AG04450 (cell line): ENCODE results near the gene UBE2H. TPM values are rescaled to one million over a fixed set of nuclear protein-coding genes. Genes with fewer than 3 reads are reported as not detected.
"Not testable (repeated sequence)": the region's sequence is repeated elsewhere in the genome, so short reads cannot be mapped to it uniquely, and the experiment has no call there.

Source experiments
- CTCF ChIA-PET: fragments of 300-600, 350-600 bp; formaldehyde crosslinking; extraction: SDS; loops from one replicate; lab custom pipeline; 2022; ENCODE audit warnings: antibody characterized with exemption, inconsistent platforms; lab: Charles Lee
- POLR2A ChIA-PET: fragments of 350-600 bp; formaldehyde crosslinking; extraction: SDS; loops from one replicate; lab custom pipeline; 2021; ENCODE audit warnings: antibody characterized with exemption, inconsistent platforms; lab: Yijun Ruan, JAX
- DNase-seq: peaks from one replicate; pipeline ENCODE4 v3.0.0-alpha.2; 2011; ENCODE audit warnings: low read depth, low spot score
- H3K27ac ChIP-seq: one replicate; pipeline ENCODE4 v1.5.1; 2012; ENCODE audit warnings: low read depth, low read length, control low read depth
- H3K27me3 ChIP-seq: one replicate; pipeline ENCODE4 v1.6.0; 2012; ENCODE audit warnings: low read length; ENCODE audit not compliant: control insufficient read depth, insufficient read depth
- H3K4me3 ChIP-seq: 2 replicates; pipeline ENCODE4 v1.5.1; 2011; ENCODE audit warnings: mild to moderate bottlenecking, low read depth, low read length, control low read depth
- H3K9me3 ChIP-seq: 2 replicates; pipeline ENCODE4 v1.5.1; 2012; ENCODE audit warnings: low read length; ENCODE audit not compliant: control insufficient read depth, insufficient read depth
- polyA plus RNA-seq: library from polyadenylated mRNA; depleted of rRNA; stranded (reverse); fragments of >200 nt; gene quantifications from 2 replicates; pipeline ENCODE4 v1.2.3, GENCODE V29; 2011
- TF ChIP-seq, protein P1 (sequence below): IDR thresholded peaks from 2 replicates; pipeline ENCODE4 v1.5.1; 2011; ENCODE audit warnings: low read depth, low read length, control low read depth, inconsistent platforms

Gene UBE2H
- polyA plus RNA-seq, 1 experiment: 180 TPM

DNA sequence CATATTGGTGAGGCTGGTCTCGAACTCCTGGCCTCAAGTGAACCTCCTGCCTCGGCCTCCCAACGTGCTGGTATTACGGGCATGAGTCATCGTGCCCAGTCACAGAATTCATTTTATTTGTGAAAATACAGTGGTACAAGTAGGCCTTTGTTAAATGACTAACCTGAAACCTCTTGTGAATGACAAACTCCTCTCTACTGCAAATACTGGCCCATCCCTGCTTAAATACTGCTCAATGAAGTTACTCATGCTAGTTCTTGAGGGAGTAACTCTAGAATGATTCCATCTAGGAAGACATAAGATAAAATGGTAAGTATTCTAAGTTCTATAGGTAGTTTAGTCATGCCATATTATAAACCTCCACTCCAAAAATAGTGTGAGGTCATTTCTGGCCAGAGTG, 80.7 kb downstream of the UBE2H start:
- ChIA-PET CTCF (no interaction called here), POLR2A (no interaction called here)
- no peak overlapping the region for H3K4me3 ChIP-seq
- H3K27ac ChIP-seq: no peak overlapping the region
- no peaks in the 10 kb centered on the region for H3K9me3 ChIP-seq
- no peaks in the 10 kb centered on the region for H3K27me3 ChIP-seq
- TF ChIP-seq, protein P1, sequence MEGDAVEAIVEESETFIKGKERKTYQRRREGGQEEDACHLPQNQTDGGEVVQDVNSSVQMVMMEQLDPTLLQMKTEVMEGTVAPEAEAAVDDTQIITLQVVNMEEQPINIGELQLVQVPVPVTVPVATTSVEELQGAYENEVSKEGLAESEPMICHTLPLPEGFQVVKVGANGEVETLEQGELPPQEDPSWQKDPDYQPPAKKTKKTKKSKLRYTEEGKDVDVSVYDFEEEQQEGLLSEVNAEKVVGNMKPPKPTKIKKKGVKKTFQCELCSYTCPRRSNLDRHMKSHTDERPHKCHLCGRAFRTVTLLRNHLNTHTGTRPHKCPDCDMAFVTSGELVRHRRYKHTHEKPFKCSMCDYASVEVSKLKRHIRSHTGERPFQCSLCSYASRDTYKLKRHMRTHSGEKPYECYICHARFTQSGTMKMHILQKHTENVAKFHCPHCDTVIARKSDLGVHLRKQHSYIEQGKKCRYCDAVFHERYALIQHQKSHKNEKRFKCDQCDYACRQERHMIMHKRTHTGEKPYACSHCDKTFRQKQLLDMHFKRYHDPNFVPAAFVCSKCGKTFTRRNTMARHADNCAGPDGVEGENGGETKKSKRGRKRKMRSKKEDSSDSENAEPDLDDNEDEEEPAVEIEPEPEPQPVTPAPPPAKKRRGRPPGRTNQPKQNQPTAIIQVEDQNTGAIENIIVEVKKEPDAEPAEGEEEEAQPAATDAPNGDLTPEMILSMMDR: no peak
- no peak for DNase-seq

DNA sequence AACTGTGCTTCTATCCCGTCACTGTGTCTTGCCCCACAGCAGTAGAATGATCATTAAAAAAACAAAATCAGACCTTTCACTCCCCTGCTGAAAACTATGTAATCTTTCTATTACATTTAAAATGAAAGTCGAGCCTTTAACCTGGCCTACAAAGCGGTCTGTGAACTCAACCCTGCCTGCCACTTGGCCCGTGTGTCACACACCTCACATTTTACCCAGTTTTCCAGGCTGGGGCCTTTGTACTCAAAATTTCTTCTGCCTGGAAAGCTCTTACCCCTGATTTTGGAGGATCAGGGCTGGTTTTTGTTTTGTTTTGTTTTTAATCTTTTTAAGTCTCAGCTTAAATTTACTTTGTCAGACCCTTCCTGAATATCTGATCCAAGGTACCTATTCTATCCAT, 82.1 kb downstream of the UBE2H start:
- POLR2A ChIA-PET: no interaction called here
- DNase-seq: no peak

DNA sequence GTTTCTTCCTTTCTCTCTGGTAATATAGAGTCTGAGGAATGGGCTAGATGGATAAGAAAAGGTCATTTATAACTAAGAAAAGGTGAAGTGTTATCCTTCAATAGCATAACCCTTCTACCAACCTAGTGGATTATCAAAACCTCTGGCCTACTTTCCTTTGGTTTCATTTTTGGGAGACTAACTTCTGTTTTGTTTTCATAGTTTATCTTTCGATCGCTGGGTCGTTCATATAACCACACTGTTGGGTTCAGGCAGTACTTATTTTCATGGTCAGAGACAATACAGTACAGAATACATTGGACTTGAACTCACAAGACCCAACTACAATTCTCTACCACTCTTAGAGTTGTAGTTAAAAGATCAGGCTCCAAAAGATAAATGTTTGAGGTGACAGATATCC, 86.5 kb downstream of the UBE2H start:
- TF ChIP-seq, protein P1: no peak
- POLR2A ChIA-PET: no interaction called here
- DNase-seq: no peak
- no peak overlapping the region for H3K4me3 ChIP-seq
- H3K27ac ChIP-seq: peak overlapping the region; percentile 87
- H3K27me3 ChIP-seq: no peaks in the 10 kb centered on the region
- CTCF ChIA-PET: no interaction called here
- H3K9me3 ChIP-seq: no peaks in the 10 kb centered on the region

More for the DNA sequence above, 82.1 kb downstream of the UBE2H start:
- CTCF ChIA-PET: no interaction called here
- Histone ChIP-seq H3K9me3 (no peaks in the 10 kb centered on the region), H3K27ac (no peak overlapping the region), H3K27me3 (no peaks in the 10 kb centered on the region), H3K4me3 (no peak overlapping the region)
- TF ChIP-seq, protein P1: no peak

DNA sequence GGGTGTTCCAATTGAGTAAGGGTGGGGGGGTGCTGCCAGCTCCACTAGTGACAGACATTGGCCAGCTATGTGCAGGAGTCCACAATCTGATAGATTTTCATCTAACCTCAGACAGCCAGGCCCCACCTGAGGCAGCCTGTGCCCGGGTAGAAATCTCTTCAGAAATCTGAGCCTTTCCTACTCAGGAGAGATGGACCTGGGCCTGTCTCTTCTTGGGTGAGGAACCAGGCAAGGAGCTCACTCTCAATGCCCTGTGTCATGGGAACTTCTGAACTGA, 86.9 kb downstream of the UBE2H start:
- no peak for DNase-seq
- ChIA-PET CTCF (interaction anchor here (0.5 kb wide), 1 partner anchor 1221 kb away, joined by 3 read pairs; no protein-coding TSS in a partner anchor), POLR2A (interaction anchor here (0.5 to 1.0 kb wide), 3 partner anchors 29 to 83 kb away, joined by 3 to 4 read pairs (median 4); no protein-coding TSS in a partner anchor)
- peak overlapping the region; percentile 87 for H3K27ac ChIP-seq
- no peaks in the 10 kb centered on the region for H3K9me3 ChIP-seq
- H3K27me3 ChIP-seq: no peaks in the 10 kb centered on the region
- TF ChIP-seq, protein P1: no peak
- H3K4me3 ChIP-seq: no peak overlapping the region

DNA sequence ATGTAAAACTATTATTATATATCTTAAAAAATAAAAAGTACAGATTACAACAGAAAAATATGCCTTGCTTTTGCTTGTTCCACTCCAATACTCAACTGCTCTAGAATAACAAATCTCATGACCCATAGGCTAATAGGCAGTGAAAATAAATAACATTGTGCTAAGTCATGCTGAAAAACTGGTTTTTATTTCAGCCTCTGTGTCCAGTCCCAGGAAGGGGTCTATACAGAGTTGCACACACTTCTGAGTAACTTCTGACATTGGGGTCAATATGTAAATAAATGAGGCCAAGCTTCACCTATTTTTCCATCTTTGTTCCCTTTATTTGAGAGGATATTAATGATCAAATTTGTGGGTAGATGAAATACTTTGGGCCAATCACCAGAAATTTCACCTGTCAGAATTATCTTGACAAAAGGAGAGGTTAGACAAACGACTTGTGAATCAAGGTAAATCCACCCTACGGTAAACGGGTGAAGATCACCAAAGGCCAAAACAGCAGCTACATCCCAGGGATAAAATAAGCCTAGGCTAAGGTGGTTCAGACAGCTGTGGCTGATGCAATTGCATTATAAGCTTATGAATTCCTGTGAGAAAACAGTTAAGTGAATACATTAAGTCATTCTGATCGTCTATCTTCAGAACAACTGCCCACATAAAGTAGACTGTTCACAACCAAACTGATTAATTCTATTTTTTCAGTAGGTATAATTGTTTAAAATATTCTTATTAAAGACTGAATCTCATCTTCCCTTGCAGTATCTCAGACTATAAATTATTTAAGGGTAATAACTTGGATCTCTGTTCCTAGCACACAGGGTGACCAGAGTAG, 87.5 kb downstream of the UBE2H start:
- TF ChIP-seq, protein P1: no peak

DNA sequence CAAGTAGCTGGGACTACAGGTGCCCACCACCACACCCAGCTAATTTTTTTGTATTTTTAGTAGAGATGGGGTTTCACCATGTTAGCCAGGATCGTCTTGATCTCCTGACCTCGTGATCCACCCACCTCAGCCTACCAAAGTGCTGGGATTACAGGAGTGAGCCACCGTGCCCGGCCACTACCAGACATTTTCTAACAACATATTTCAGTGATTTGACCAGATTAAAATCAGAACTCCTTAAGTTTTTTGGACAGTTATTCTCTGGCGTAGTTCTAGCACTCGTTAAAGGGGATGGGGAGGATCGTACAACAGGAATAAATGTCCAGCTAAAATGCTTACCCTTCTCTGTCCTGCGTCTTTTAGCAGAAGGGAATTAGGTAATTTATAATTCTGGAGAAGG, 88.1 kb downstream of the UBE2H start:
- POLR2A ChIA-PET, H3K9me3 ChIP-seq, DNase-seq, H3K27me3 ChIP-seq, H3K4me3 ChIP-seq: not testable (repeated sequence)
- CTCF ChIA-PET: interaction anchor here (1.1 kb wide), 1 partner anchor 40 kb away, joined by 3 read pairs; no protein-coding TSS in a partner anchor
- peak overlapping the region; percentile 47 for H3K27ac ChIP-seq

More for the DNA sequence above, 87.5 kb downstream of the UBE2H start:
- no peak for DNase-seq
- no peak overlapping the region for H3K4me3 ChIP-seq
- ChIA-PET CTCF (interaction anchor here (0.5 to 1.1 kb wide), 2 partner anchors 40 to 1222 kb away, joined by 3 read pairs; no protein-coding TSS in a partner anchor), POLR2A (interaction anchor here (0.5 to 1.0 kb wide), 4 partner anchors 10 to 83 kb away, joined by 3 to 4 read pairs (median 4); no protein-coding TSS in a partner anchor)
- peak overlapping the region; percentile 87 for H3K27ac ChIP-seq
- H3K27me3 ChIP-seq: no peaks in the 10 kb centered on the region
- H3K9me3 ChIP-seq: no peaks in the 10 kb centered on the region
